T-helper 2 cell treated with Interferon-gamma antibody and Interleukin-4, amounts not matched to agents 5 μg/mL and 100 μg/mL, for 36 hours (primary cell): ENCODE data around the gene SLC35C1.
A peak's percentile ranks its signal among the peaks of the same experiment; 100 is the strongest.

Source experiments
- DNase-seq: peaks from one replicate; pipeline ENCODE4 v3.0.0; 2021; ENCODE audit warnings: low spot score
- H3K27ac Mint-ChIP-seq: one replicate; pipeline ENCODE4 v1.8.0; 2021; ENCODE audit warnings: mild to moderate bottlenecking, mixed read lengths
- H3K27me3 Mint-ChIP-seq: one replicate; pipeline ENCODE4 v1.8.0; 2021; ENCODE audit warnings: low read depth, mixed read lengths
- H3K36me3 Mint-ChIP-seq: one replicate; pipeline ENCODE4 v1.8.0; 2021; ENCODE audit warnings: low read depth, mixed read lengths
- H3K4me1 Mint-ChIP-seq: one replicate; pipeline ENCODE4 v1.8.0; 2021; ENCODE audit warnings: low read depth, mixed read lengths
- H3K4me3 Mint-ChIP-seq: one replicate; pipeline ENCODE4 v1.8.0; 2022; ENCODE audit warnings: mild to moderate bottlenecking, moderate library complexity, mixed read lengths
- H3K9me3 Mint-ChIP-seq: one replicate; pipeline ENCODE4 v1.8.0; 2021; ENCODE audit warnings: mixed read lengths

SLC35C1 gene

GRCh38 chr11:45804761-45805304, at the start of gene SLC35C1:
Gene SLC35C1 (plus strand): TSS chr11:45805149. CDS start chr11:45805802, 653 bp downstream.
- no peaks in the 10 kb centered on the region for H3K27me3 Mint-ChIP-seq
- H3K4me3 Mint-ChIP-seq = peak within 1 kb of the TSS; percentile 94
- H3K27ac Mint-ChIP-seq = peak within 1 kb of the TSS; percentile 89
- H3K36me3 Mint-ChIP-seq = peaks cover 24% of the 10 kb centered on the region
- peak; percentile 95 for DNase-seq
- H3K9me3 Mint-ChIP-seq = no peaks in the 10 kb centered on the region
- H3K4me1 Mint-ChIP-seq = peaks cover 34% of the 10 kb centered on the region

- Mint-ChIP-seq H3K27me3 (no peaks in the 10 kb centered on the region), H3K4me1 (no peaks in the 10 kb centered on the region), H3K36me3 (no peaks in the 10 kb centered on the region), H3K9me3 (no peaks in the 10 kb centered on the region), H3K4me3 (no peak overlapping the region), H3K27ac (no peak overlapping the region)
- DNase-seq = no peak
Observed at GRCh38 chr11:45755281-45755859, 49.6 kb upstream of the SLC35C1 start.

GRCh38 chr11:45756384-45757010, 48.5 kb upstream of the SLC35C1 start:
- Mint-ChIP-seq H3K27me3 (no peaks in the 10 kb centered on the region), H3K27ac (no peak overlapping the region), H3K36me3 (no peaks in the 10 kb centered on the region), H3K4me1 (no peaks in the 10 kb centered on the region), H3K4me3 (no peak overlapping the region), H3K9me3 (no peaks in the 10 kb centered on the region)
- DNase-seq = no peak

GRCh38 chr11:45757672-45758071, 47.3 kb upstream of the SLC35C1 start:
- no peaks in the 10 kb centered on the region for H3K9me3 Mint-ChIP-seq
- H3K4me3 Mint-ChIP-seq = no peak overlapping the region
- H3K4me1 Mint-ChIP-seq = no peaks in the 10 kb centered on the region
- H3K27ac Mint-ChIP-seq = no peak overlapping the region
- no peaks in the 10 kb centered on the region for H3K27me3 Mint-ChIP-seq
- no peaks in the 10 kb centered on the region for H3K36me3 Mint-ChIP-seq
- no peak for DNase-seq

GRCh38 chr11:45761659-45762058, 43.3 kb upstream of the SLC35C1 start:
- no peak overlapping the region for H3K27ac Mint-ChIP-seq
- no peaks in the 10 kb centered on the region for H3K9me3 Mint-ChIP-seq
- H3K27me3 Mint-ChIP-seq = peaks cover 5% of the 10 kb centered on the region
- H3K4me1 Mint-ChIP-seq = no peaks in the 10 kb centered on the region
- no peak for DNase-seq
- H3K4me3 Mint-ChIP-seq = no peak overlapping the region
- no peaks in the 10 kb centered on the region for H3K36me3 Mint-ChIP-seq

GRCh38 chr11:45765107-45765668, 39.8 kb upstream of the SLC35C1 start:
- Mint-ChIP-seq H3K27ac (no peak overlapping the region), H3K27me3 (peaks cover 12% of the 10 kb centered on the region), H3K9me3 (no peaks in the 10 kb centered on the region), H3K36me3 (no peaks in the 10 kb centered on the region), H3K4me3 (no peak overlapping the region), H3K4me1 (no peaks in the 10 kb centered on the region)
- DNase-seq = no peak

GRCh38 chr11:45765836-45766235, 39.1 kb upstream of the SLC35C1 start:
- Mint-ChIP-seq H3K9me3 (no peaks in the 10 kb centered on the region), H3K27me3 (peaks cover 12% of the 10 kb centered on the region)
- DNase-seq = no peak

GRCh38 chr11:45766469-45766868, 38.5 kb upstream of the SLC35C1 start:
- H3K27ac Mint-ChIP-seq = no peak overlapping the region
- H3K4me3 Mint-ChIP-seq = no peak overlapping the region
- no peaks in the 10 kb centered on the region for H3K36me3 Mint-ChIP-seq
- H3K4me1 Mint-ChIP-seq = peaks cover 6% of the 10 kb centered on the region
- DNase-seq = no peak
- H3K9me3 Mint-ChIP-seq = no peaks in the 10 kb centered on the region
- H3K27me3 Mint-ChIP-seq = peaks cover 16% of the 10 kb centered on the region

More at GRCh38 chr11:45765836-45766235, 39.1 kb upstream of the SLC35C1 start:
- Mint-ChIP-seq H3K27ac (no peak overlapping the region), H3K4me1 (peaks cover under 1% of the 10 kb centered on the region), H3K36me3 (no peaks in the 10 kb centered on the region), H3K4me3 (no peak overlapping the region)

GRCh38 chr11:45768486-45768885, 36.5 kb upstream of the SLC35C1 start:
- Mint-ChIP-seq H3K9me3 (no peaks in the 10 kb centered on the region), H3K4me1 (peaks cover 17% of the 10 kb centered on the region), H3K27ac (no peak overlapping the region), H3K27me3 (peaks cover 16% of the 10 kb centered on the region), H3K4me3 (no peak overlapping the region), H3K36me3 (no peaks in the 10 kb centered on the region)
- DNase-seq = no peak

- H3K27me3 Mint-ChIP-seq = peaks cover 16% of the 10 kb centered on the region
- H3K36me3 Mint-ChIP-seq = no peaks in the 10 kb centered on the region
- no peak overlapping the region for H3K27ac Mint-ChIP-seq
- peaks cover 17% of the 10 kb centered on the region for H3K4me1 Mint-ChIP-seq
- no peak overlapping the region for H3K4me3 Mint-ChIP-seq
- H3K9me3 Mint-ChIP-seq = no peaks in the 10 kb centered on the region
- DNase-seq = no peak
Observed at GRCh38 chr11:45769960-45770359, 35.0 kb upstream of the SLC35C1 start.

GRCh38 chr11:45771193-45771565, 33.8 kb upstream of the SLC35C1 start:
- no peaks in the 10 kb centered on the region for H3K36me3 Mint-ChIP-seq
- DNase-seq = peak; percentile 60
- H3K4me3 Mint-ChIP-seq = peak overlapping the region; percentile 94
- H3K27me3 Mint-ChIP-seq = peaks cover 13% of the 10 kb centered on the region
- peak overlapping the region; percentile 14 for H3K27ac Mint-ChIP-seq
- H3K4me1 Mint-ChIP-seq = peaks cover 17% of the 10 kb centered on the region
- no peaks in the 10 kb centered on the region for H3K9me3 Mint-ChIP-seq

- Mint-ChIP-seq H3K9me3 (no peaks in the 10 kb centered on the region), H3K27ac (peak overlapping the region; percentile 67), H3K27me3 (peaks cover 9% of the 10 kb centered on the region), H3K36me3 (no peaks in the 10 kb centered on the region), H3K4me3 (peak overlapping the region; percentile 94), H3K4me1 (peaks cover 17% of the 10 kb centered on the region)
- peak; percentile 82 for DNase-seq
Observed at GRCh38 chr11:45771566-45772448, 33.1 kb upstream of the SLC35C1 start.

GRCh38 chr11:45772449-45772774, 32.5 kb upstream of the SLC35C1 start:
- Mint-ChIP-seq H3K27me3 (peaks cover 9% of the 10 kb centered on the region), H3K9me3 (no peaks in the 10 kb centered on the region), H3K36me3 (no peaks in the 10 kb centered on the region), H3K4me1 (peaks cover 17% of the 10 kb centered on the region), H3K4me3 (peak overlapping the region; percentile 94), H3K27ac (no peak overlapping the region)
- no peak for DNase-seq
